Measurements from ENCODE around the gene STBD1.
"Not testable (repeated sequence)": the region's sequence is repeated elsewhere in the genome, so short reads cannot be mapped to it uniquely, and the experiment has no call there.

The STBD1 gene

DNA sequence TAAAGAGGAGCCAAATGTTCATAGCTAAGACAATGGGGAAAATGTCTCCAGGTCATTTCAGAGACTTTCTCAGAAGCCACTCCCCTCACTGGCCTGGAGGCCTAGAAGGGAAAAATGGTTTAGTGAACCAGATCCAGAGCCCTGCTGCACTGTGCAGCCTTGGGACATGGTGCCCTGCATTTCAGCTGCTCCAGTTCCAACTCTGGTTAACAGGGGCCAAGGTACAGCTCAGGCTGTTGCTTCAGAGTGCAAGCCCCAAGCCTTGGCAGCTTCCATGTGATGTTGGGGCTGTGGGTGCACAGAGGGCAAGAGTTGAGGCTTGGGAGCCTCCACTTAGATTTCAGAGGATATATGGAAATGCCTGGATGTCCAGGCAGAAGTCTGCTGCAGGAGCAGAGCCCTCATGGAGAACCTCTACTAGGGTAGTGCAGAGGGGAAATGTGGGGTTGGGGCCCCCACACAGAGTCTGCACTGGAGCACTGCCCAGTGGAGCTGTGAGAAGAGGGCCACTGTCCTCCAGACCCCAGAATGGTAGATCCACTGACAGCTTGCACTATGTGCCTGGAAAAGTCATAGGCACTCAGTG, 53.4 kb downstream of the STBD1 start:
- H2AFZ ChIP-seq (ENCODE audit: low read length, unreplicated experiment); H3K79me2 ChIP-seq (ENCODE audit: control insufficient read depth, insufficient read depth, low read length, unreplicated experiment); H3K4me1 ChIP-seq (ENCODE audit: control insufficient read depth, insufficient read depth, low read length, unreplicated experiment); H3K36me3 ChIP-seq (ENCODE audit: insufficient read depth, low read length); H3K4me3 ChIP-seq (ENCODE audit: low read depth, low read length); H3K27ac ChIP-seq (ENCODE audit: low read depth, low read length); H3K27me3 ChIP-seq (ENCODE audit: insufficient read depth, low read length): not testable (repeated sequence)

All from ACC112 (cell line).